ENCODE data around the gene MAGEA10. TPM values are rescaled to one million over a fixed set of nuclear protein-coding genes. Genes with fewer than 3 reads are reported as not detected.
"Not testable (repeated sequence)": the region's sequence is repeated elsewhere in the genome, so short reads cannot be mapped to it uniquely, and the experiment has no call there.

Gene MAGEA10
- polyA plus RNA-seq, 1 donor from 2014 or later = not detected

DNA sequence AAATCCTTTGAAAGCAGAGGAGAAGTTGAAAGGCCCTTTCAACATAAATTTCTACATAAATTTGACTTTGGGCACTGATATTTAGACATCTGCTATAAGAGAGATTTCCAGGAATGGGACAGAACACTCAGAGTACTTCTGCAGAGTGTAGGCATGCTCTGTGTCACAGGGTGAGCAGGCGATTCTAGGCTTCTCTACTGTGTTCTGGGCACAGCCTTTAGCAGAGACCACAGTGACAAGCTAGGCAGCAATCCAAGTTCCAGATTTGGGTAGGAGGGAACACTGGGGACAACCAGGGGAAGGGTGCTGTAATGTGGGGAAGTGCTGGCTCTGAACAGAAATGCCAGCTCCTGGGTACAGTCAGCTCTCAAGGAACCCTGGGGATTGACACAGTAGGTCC, 6.9 kb downstream of the MAGEA10 start:
- Mint-ChIP-seq H3K9me3 (no peaks in the 10 kb centered on the region), H3K36me3 (no peaks in the 10 kb centered on the region), H3K4me1 (no peaks in the 10 kb centered on the region), H3K27me3 (no peaks in the 10 kb centered on the region), H3K27ac (no peak overlapping the region), H3K4me3 (no peak overlapping the region)

DNA sequence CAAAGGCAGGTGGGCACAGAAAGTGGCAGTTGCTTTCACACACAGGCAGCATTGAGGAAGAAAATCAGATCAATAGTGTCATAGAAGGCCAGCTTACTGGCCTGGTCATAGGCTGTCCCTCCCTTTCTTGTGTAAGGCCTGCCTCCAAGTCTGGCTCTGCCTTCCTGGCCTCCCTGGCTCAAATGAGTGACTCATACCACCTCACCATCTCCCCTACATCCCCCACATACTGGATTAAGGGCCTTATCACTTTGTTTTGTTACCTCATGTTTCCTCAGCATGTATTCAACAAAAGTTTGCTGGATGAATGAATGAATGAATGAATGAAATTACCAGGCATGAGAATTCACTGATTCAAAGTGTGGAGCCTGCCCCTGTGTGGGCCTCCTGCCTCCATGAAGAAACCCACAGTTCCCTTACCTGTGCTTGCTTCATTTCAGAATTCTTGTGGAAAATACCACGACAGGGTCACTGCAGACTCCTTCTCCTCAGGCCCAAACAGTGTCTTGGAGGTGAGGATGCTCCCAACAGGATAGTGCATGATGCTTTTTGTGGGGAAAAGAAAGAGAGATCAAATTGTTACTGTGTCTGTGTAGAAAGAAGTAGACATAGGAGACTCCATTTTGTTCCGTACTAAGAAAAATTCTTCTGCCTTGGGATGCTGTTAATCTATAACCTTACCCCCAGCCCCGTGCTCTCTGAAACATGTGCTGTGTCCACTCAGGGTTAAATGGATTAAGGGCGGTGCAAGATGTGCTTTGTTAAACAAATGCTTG, 9.1 kb downstream of the MAGEA10 start:
- H3K36me3 Mint-ChIP-seq, H3K4me1 Mint-ChIP-seq, H3K27me3 Mint-ChIP-seq, H3K27ac Mint-ChIP-seq, H3K9me3 Mint-ChIP-seq, H3K4me3 Mint-ChIP-seq: not testable (repeated sequence)

DNA sequence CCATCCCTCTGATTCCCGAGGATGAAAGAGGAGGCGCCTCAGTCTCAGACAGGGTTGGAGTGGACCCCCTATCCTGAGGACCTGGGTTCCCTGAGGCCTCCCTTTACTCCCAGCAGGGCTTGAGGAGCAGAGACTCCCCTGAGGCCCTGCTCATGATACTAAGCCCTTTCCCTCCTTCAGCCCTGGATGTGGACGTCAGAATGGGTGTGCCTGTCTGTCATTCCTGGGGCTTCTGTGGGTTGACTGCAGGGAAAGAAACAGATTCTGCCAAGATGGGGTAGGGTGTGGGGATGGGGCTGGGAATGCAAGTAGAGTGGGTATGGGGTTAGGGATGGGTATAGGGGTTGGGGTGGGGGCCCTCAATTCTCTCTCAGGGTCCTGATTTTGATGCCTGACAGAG, 21.1 kb downstream of the MAGEA10 start:
- H3K4me1 Mint-ChIP-seq = no peaks in the 10 kb centered on the region
- peaks cover 2% of the 10 kb centered on the region for H3K36me3 Mint-ChIP-seq
- H3K27ac Mint-ChIP-seq = no peak overlapping the region
- no peaks in the 10 kb centered on the region for H3K9me3 Mint-ChIP-seq
- peaks cover 2% of the 10 kb centered on the region for H3K27me3 Mint-ChIP-seq
- H3K4me3 Mint-ChIP-seq = no peak overlapping the region

DNA sequence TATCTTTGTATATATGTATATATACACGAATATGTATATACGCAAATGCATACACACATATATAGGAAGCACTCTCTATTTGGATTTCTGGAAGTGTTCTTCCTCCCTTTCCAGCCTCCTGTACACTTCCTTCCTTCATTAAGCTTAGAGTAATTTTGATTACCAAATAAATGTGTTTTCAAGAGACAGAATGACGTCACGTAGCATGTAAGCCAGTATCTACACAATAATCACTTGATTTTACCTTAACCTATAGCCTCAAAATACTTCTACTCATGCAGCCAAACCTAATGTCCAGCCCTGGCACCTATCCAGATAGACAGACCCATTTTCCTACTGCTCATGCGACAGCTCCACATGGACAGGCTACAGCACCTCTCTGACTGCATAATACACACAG, 29.9 kb downstream of the MAGEA10 start:
- Mint-ChIP-seq H3K9me3 (peaks cover 0 to 6% (median 2%) of the 10 kb centered on the region in 3 donors), H3K4me1 (peaks cover 0 to 1% (median 0%) of the 10 kb centered on the region in 3 donors), H3K36me3 (no peaks in the 10 kb centered on the region), H3K27me3 (no peaks in the 10 kb centered on the region), H3K27ac (peak overlapping the region in 1 of 3 donors; percentile 1), H3K4me3 (no peak overlapping the region)

DNA sequence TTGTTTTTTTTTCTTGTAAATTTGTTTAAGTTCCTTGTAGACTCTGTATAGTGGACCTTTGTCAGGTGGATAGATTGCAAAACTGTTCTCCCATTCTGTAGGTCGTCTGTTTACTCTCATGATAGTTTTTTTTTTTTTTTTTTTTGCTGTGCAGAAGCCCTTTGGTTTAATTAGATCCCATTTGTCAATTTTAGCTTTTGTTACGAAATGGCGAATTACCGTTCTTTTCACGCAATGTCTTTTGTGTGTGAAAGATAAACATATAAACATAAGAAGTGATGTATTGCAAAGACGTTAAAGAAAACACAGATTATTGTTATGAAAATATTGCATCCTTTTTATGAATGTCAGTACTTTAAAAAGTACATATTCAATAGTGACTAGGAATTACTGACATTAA, 34.5 kb downstream of the MAGEA10 start:
- Mint-ChIP-seq H3K27me3 (no peaks in the 10 kb centered on the region), H3K4me3 (no peak overlapping the region), H3K4me1 (peaks cover 0 to 1% (median 0%) of the 10 kb centered on the region in 3 donors), H3K36me3 (peaks cover 2% of the 10 kb centered on the region), H3K27ac (no peak overlapping the region), H3K9me3 (peaks cover 1 to 7% (median 4%) of the 10 kb centered on the region in 3 donors)

DNA sequence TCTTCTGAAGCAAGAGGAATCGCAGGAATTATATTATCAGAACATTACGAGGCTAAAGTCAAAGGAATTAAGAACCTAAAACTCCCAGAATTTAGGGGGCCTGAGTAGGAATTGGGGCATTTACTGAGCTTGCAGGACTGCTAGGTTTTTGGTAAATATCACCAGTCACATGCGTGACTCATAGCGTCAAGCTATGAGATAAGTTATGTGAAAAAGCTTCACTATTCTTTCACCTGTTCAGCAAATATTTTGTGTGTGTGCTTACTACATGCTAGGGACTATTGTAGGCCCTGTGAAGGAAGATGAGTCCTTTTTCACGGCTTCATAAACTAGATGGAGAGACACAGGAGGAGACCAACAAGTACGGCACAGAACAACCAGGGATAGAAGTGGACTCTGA, 52.2 kb downstream of the MAGEA10 start:
- peaks cover 0 to 6% (median 1%) of the 10 kb centered on the region in 3 donors for H3K9me3 Mint-ChIP-seq
- H3K27ac Mint-ChIP-seq = no peak overlapping the region
- H3K4me1 Mint-ChIP-seq = no peaks in the 10 kb centered on the region
- H3K27me3 Mint-ChIP-seq = no peaks in the 10 kb centered on the region
- H3K36me3 Mint-ChIP-seq = no peaks in the 10 kb centered on the region
- H3K4me3 Mint-ChIP-seq = no peak overlapping the region

Other genes starting within 250 kb of the MAGEA10 start
- gene MAGEA4, start 225.7 kb downstream of the MAGEA10 start, polyA plus RNA-seq = not detected
- gene GABRE, start 163.9 kb downstream of the MAGEA10 start, polyA plus RNA-seq = not detected

Data from IgD-negative memory B cell (primary cell).